CD4-positive, alpha-beta T cell treated with Interferon alpha-2 for 1 hour (primary cell): Measurements from ENCODE around the gene NKTR.
"Not testable (repeated sequence)": the region's sequence is repeated elsewhere in the genome, so short reads cannot be mapped to it uniquely, and the experiment has no call there.

ENCODE experiments used
- DNase-seq, 2 donors: peaks; one replicate each; pipeline ENCODE4 v3.0.0-alpha.2; 2020 to 2022

Gene NKTR

GRCh38 chr3:42597098-42597497 lies 3.4 kb upstream of the NKTR start:
- not testable (repeated sequence) for DNase-seq

- DNase-seq, result peak; percentile 29 to 65
Observed at GRCh38 chr3:42600958-42601675, 631 bp downstream of the NKTR start.

- peak in 1 of 2 donors; percentile 53 for DNase-seq
Observed at GRCh38 chr3:42601896-42602581, 1.6 kb downstream of the NKTR start.

- DNase-seq, result no peak
Observed at GRCh38 chr3:42602961-42603360, 2.5 kb downstream of the NKTR start.

- DNase-seq, result no peak
Observed at GRCh38 chr3:42605546-42606173, 5.2 kb downstream of the NKTR start.

GRCh38 chr3:42608581-42608980 lies 8.1 kb downstream of the NKTR start:
- DNase-seq, result no peak

GRCh38 chr3:42610976-42611375 lies 10.5 kb downstream of the NKTR start:
- peak in 1 of 2 donors; percentile 48 for DNase-seq

- peak in 1 of 2 donors; percentile 19 for DNase-seq
Observed at GRCh38 chr3:42612217-42612616, 11.7 kb downstream of the NKTR start.

- DNase-seq, result no peak
Observed at GRCh38 chr3:42612928-42613327, 12.4 kb downstream of the NKTR start.

- DNase-seq, result peak in 1 of 2 donors; percentile 37
Observed at GRCh38 chr3:42613462-42613861, 13.0 kb downstream of the NKTR start.

- no peak for DNase-seq
Observed at GRCh38 chr3:42631620-42632019, 31.1 kb downstream of the NKTR start.

GRCh38 chr3:42632146-42632545 lies 31.7 kb downstream of the NKTR start:
- DNase-seq, result no peak

GRCh38 chr3:42633544-42633943 lies 33.1 kb downstream of the NKTR start:
- DNase-seq, result no peak

- peak in 1 of 2 donors; percentile 34 for DNase-seq
Observed at GRCh38 chr3:42635111-42635510, 34.6 kb downstream of the NKTR start.

- DNase-seq, result no peak
Observed at GRCh38 chr3:42637001-42637400, 36.5 kb downstream of the NKTR start.

- DNase-seq, result peak in 1 of 2 donors; percentile 75
Observed at GRCh38 chr3:42638339-42638842, 37.9 kb downstream of the NKTR start.

GRCh38 chr3:42639192-42639591 lies 38.7 kb downstream of the NKTR start:
- DNase-seq, result peak in 1 of 2 donors; percentile 39

GRCh38 chr3:42640129-42640528 lies 39.6 kb downstream of the NKTR start:
- DNase-seq, result no peak

- no peak for DNase-seq
Observed at GRCh38 chr3:42640771-42641370, 40.4 kb downstream of the NKTR start.

- no peak for DNase-seq
Observed at GRCh38 chr3:42647821-42648459, 47.5 kb downstream of the NKTR start.

GRCh38 chr3:42649006-42649405 lies 48.5 kb downstream of the NKTR start:
- no peak for DNase-seq

- no peak for DNase-seq
Observed at GRCh38 chr3:42649783-42650182, 49.3 kb downstream of the NKTR start.
